Adipocyte (in vitro differentiated cells): ENCODE data around the gene SAPCD1.
A peak's percentile ranks its signal among the peaks of the same experiment; 100 is the strongest.

Experiments used
- DNase-seq: peaks from one replicate; pipeline ENCODE4 v3.0.0-alpha.2; 2015; ENCODE audit warnings: low read depth
- H3K27me3 ChIP-seq: replicated peaks from 2 replicates; pipeline ENCODE4 v1.7.0; 2013; ENCODE audit warnings: mild to moderate bottlenecking, low read length, moderate library complexity; ENCODE audit not compliant: control insufficient read depth, insufficient read depth
- H3K36me3 ChIP-seq: 2 replicates; pipeline ENCODE4 v1.7.0; 2013; ENCODE audit warnings: low read length, mild to moderate bottlenecking, moderate library complexity; ENCODE audit not compliant: control insufficient read depth, insufficient read depth, severe bottlenecking
- H3K4me1 ChIP-seq: 2 replicates; pipeline ENCODE4 v1.7.0; 2013; ENCODE audit warnings: mild to moderate bottlenecking, low read length, moderate library complexity; ENCODE audit not compliant: control insufficient read depth, insufficient read depth
- H3K4me3 ChIP-seq: 2 replicates; pipeline ENCODE4 v1.7.0; 2013; ENCODE audit warnings: mild to moderate bottlenecking, low read length, moderate library complexity
- H3K9ac ChIP-seq: 2 replicates; pipeline ENCODE4 v1.7.0; 2013; ENCODE audit warnings: mild to moderate bottlenecking, low read length, moderate library complexity
- H3K9me3 ChIP-seq: 2 replicates; pipeline ENCODE4 v1.7.0; 2013; ENCODE audit warnings: mild to moderate bottlenecking, low read length, moderate library complexity; ENCODE audit not compliant: control insufficient read depth

The SAPCD1 gene

GRCh38 chr6:31740397-31741223, 21.8 kb upstream of the SAPCD1 start:
- no peaks in the 10 kb centered on the region for H3K36me3 ChIP-seq
- H3K9ac ChIP-seq = peak overlapping the region; percentile 84
- H3K4me1 ChIP-seq = peaks cover 38% of the 10 kb centered on the region
- peak overlapping the region; percentile 91 for H3K4me3 ChIP-seq
- no peak for DNase-seq
- H3K27me3 ChIP-seq = no peaks in the 10 kb centered on the region
- H3K9me3 ChIP-seq = no peaks in the 10 kb centered on the region

DNA sequence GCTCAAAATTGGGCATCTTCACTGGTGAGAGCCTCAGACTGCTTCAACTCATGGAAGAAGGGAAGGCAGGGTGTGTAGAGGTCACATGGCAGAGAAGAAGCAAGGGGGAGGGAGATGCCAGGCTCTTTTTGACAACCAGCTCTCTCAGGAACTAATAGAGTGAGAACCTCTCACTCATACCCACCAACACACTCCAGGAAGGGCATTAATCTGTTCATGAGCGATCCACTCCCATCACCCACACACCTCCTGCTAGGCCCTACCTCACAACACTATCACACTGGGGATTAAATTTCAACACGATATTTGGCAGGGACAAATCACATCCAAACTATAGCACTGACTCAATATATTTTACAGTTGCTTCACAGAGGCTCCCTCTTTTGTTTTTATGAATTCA, 20.6 kb upstream of the SAPCD1 start:
- DNase-seq = no peak
- H3K27me3 ChIP-seq = no peaks in the 10 kb centered on the region
- H3K36me3 ChIP-seq = no peaks in the 10 kb centered on the region
- no peak overlapping the region for H3K9ac ChIP-seq
- H3K4me3 ChIP-seq = no peak overlapping the region
- peaks cover 34% of the 10 kb centered on the region for H3K4me1 ChIP-seq
- H3K9me3 ChIP-seq = no peaks in the 10 kb centered on the region

- peaks cover 31% of the 10 kb centered on the region for H3K4me1 ChIP-seq
- H3K9ac ChIP-seq = no peak overlapping the region
- H3K4me3 ChIP-seq = no peak overlapping the region
- no peaks in the 10 kb centered on the region for H3K36me3 ChIP-seq
- H3K9me3 ChIP-seq = no peaks in the 10 kb centered on the region
- no peaks in the 10 kb centered on the region for H3K27me3 ChIP-seq
- DNase-seq = no peak
Observed at GRCh38 chr6:31742894-31743293, 19.6 kb upstream of the SAPCD1 start.

DNA sequence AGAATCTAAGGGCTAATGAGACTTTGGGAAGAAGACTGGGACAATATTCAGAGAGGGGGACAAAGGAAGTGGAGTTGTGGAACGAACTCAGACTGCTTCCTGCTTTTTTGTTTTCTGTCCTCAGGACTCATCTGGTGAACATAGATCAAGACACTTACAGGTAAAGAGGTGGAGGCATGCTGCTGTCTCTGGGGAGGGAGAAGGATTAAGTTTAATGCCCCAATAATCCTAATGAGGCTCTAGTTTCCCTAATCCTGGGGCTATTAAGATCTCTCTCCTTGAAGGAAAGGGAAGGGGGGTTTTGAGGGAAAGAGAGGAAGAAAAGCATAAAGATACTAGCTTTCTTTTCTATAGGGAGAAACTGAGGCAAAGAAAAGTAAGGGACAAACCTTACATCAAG, 18.0 kb upstream of the SAPCD1 start:
- Histone ChIP-seq H3K9ac (no peak overlapping the region), H3K4me1 (peaks cover 19% of the 10 kb centered on the region), H3K27me3 (no peaks in the 10 kb centered on the region), H3K4me3 (no peak overlapping the region), H3K36me3 (no peaks in the 10 kb centered on the region), H3K9me3 (no peaks in the 10 kb centered on the region)
- no peak for DNase-seq

DNA sequence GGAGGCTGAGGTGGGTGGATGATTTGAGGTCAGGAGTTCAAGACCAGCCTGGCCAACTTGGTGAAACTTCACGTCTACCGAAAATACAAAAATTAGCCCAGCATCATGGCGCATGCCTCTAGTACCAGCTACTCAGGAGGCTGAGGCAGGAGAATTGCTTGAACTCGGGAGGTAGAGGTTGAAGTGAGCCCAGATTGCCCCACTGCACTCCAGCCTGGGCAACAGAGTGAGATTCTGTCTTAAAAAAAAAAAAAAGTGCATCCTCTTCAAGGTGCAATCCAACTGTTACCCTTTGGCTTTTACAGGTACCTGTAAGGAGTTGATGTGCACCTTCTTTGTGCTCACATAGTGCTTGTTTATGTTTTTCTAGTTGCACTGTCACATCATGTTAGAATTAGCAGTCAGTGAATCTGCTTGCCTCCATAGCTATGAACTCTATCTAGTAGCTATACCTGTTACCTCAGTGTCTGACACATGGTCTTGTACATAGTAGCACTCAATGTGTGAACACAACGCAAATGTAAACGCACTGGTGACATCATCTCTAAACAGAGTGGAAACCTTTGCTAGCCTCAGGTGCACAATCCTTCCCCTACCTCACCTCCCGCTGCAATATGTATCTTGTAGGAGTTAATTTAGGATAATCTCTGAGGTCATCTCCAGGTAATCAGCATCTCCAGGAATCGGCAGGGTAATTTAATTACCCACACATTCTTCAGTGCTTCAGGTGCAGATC, 13.0 kb upstream of the SAPCD1 start:
- H3K27me3 ChIP-seq = no peaks in the 10 kb centered on the region
- H3K9me3 ChIP-seq = no peaks in the 10 kb centered on the region
- no peaks in the 10 kb centered on the region for H3K36me3 ChIP-seq
- H3K4me1 ChIP-seq = peaks cover 15% of the 10 kb centered on the region
- H3K9ac ChIP-seq = no peak overlapping the region
- no peak overlapping the region for H3K4me3 ChIP-seq
- no peak for DNase-seq

DNA sequence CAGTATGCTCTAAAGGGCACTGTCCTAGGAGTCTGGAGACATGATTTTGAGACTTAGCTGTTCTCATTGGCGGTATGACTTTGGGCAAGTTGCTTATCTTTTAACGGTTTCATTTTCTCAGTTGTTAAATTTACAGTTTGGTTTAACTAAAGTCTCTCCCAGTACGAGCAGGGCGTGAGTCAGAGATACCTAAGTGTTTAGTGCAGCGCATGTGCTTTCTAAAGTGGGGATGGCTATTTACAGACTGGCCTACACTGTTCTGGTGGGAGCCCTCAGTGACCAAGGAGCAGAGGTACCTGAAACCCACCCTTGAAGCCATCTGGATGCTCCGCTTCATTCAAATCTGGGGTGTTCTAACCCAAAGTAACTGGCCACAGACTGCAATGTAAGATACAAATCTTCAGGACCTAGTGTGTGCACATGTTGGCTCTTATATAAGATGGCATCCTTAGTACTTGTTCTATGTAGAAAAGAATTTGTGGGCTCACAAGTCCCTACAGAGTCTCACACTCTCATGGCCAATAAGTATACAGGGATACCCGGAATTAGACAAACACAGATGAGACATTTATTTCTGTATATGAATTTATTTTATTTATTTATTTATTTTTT, 11.9 kb upstream of the SAPCD1 start:
- no peaks in the 10 kb centered on the region for H3K27me3 ChIP-seq

DNA sequence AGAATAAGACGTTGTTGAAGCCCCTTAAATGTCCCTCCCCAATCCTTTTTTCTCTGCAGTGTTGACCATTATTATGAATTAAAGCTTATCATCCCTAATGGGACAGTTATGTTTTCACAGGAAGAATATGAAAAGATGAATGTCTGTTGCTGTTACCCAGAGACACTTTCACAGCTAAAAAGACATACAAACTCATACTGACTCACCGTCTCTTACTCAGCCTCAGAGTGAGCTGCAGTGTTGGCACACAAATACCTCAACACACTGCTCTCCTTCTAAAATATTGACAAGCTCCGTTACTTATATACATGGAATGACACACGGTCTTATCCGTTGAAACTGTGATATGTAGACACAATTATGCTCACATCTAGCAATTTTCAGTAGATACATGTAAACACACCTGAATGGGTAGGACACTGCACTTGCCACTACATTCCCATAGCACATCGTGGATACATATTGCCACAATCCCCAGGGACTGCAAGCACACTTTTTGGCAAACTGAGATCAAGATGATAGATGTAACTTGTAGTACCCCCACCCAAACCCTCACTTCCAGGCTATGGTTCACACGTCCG, 9.6 kb upstream of the SAPCD1 start:
- Histone ChIP-seq H3K4me1 (peaks cover 7% of the 10 kb centered on the region), H3K27me3 (no peaks in the 10 kb centered on the region), H3K36me3 (no peaks in the 10 kb centered on the region), H3K4me3 (no peak overlapping the region), H3K9me3 (no peaks in the 10 kb centered on the region), H3K9ac (no peak overlapping the region)
- peak; percentile 53 for DNase-seq

More for the DNA sequence above, 11.9 kb upstream of the SAPCD1 start:
- Histone ChIP-seq H3K4me1 (peaks cover 15% of the 10 kb centered on the region), H3K9me3 (no peaks in the 10 kb centered on the region), H3K9ac (no peak overlapping the region), H3K36me3 (no peaks in the 10 kb centered on the region), H3K4me3 (no peak overlapping the region)
- DNase-seq = no peak

DNA sequence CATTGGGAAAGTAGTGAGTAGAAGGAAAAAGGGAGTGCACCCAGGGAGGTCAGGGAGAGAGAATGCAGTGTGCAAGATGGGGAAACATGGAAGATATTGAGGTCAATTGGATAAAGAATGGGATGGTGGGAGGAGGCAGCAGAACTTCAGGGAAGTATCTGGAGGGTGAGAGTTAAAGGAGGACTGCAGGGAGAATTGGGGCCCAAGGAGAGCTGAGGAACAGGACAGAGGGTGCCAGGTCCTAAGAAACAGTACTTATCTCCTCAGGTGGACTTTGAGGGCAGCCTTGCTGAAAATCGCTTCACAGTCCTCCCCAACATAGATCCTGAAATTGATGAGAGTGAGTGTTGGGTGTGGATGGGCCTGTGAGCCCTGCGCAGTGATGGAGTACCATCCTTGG, 4.2 kb upstream of the SAPCD1 start:
- Histone ChIP-seq H3K4me1 (no peaks in the 10 kb centered on the region), H3K9me3 (no peaks in the 10 kb centered on the region), H3K9ac (no peak overlapping the region), H3K27me3 (no peaks in the 10 kb centered on the region), H3K36me3 (no peaks in the 10 kb centered on the region), H3K4me3 (no peak overlapping the region)
- DNase-seq = no peak

DNA sequence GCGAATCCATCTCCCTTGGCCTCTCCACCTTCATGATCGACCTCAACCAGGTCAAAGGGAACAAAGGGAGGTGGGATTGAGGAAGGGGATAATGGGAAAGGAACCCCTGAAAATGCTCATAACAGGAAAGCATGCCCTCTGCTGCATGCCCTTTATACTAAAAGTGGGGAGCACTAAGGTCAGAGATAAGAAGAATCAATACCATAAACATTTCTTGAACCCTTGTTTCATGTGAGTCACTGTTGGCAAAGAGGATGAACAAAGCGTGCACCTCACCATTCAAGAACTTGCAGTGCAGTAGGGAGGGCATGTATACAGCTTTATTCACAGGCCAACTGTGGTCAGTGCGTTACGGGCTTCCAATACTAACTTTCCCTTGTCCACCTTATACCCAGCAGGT, 1.7 kb upstream of the SAPCD1 start:
- no peaks in the 10 kb centered on the region for H3K36me3 ChIP-seq
- H3K4me3 ChIP-seq = no peak overlapping the region
- no peak overlapping the region for H3K9ac ChIP-seq
- H3K4me1 ChIP-seq = no peaks in the 10 kb centered on the region
- no peaks in the 10 kb centered on the region for H3K9me3 ChIP-seq
- DNase-seq = no peak
- H3K27me3 ChIP-seq = peaks cover under 1% of the 10 kb centered on the region

- no peak overlapping the region for H3K4me3 ChIP-seq
- DNase-seq = no peak
- H3K9ac ChIP-seq = no peak overlapping the region
- no peaks in the 10 kb centered on the region for H3K9me3 ChIP-seq
- no peaks in the 10 kb centered on the region for H3K4me1 ChIP-seq
- H3K36me3 ChIP-seq = no peaks in the 10 kb centered on the region
- H3K27me3 ChIP-seq = peaks cover 4% of the 10 kb centered on the region
Observed at GRCh38 chr6:31761343-31761742, 1.1 kb upstream of the SAPCD1 start.
